Prostate gland (tissue), 2 donors: ENCODE data around the gene DAB1. TPM values are rescaled to one million over a fixed set of nuclear protein-coding genes. Genes with fewer than 3 reads are reported as not detected.

ENCODE experiments used
- DNase-seq: peaks from one replicate; pipeline ENCODE4 v3.0.0-alpha.2; 2019; ENCODE audit warnings: low spot score
- H3K27ac ChIP-seq, 2 donors: fragments of 200-600 bp; sonication (generic); 2 replicates each; pipeline ENCODE4 v1.5.1; 2017 to 2019
- H3K27me3 ChIP-seq: fragments of 200-600 bp; sonication (generic); replicated peaks from 2 replicates; pipeline ENCODE4 v1.5.1; 2019; ENCODE audit not compliant: insufficient read depth
- H3K36me3 ChIP-seq, 2 donors: fragments of 200-600 bp; sonication (generic); 1 replicate in 1 of 2; 2 replicates in 1 of 2; pipeline versions ENCODE4 v1.5.1 to v1.8.1; 2017 to 2019
- H3K4me1 ChIP-seq: fragments of 200-600 bp; sonication (generic); replicated peaks from 2 replicates; pipeline ENCODE4 v1.5.1; 2019
- H3K4me3 ChIP-seq, 2 donors: fragments of 200-600 bp; sonication (generic); 2 replicates each; pipeline ENCODE4 v1.5.1; 2017 to 2019
- H3K9me3 ChIP-seq: fragments of 200-600 bp; sonication (generic); 2 replicates; pipeline ENCODE4 v1.5.1; 2017
- POLR2A ChIP-seq: fragments of 450-650 bp; IDR thresholded peaks from one replicate; pipeline ENCODE4 v1.6.1; 2016; ENCODE audit warnings: antibody characterized with exemption, mild to moderate bottlenecking
- POLR2AphosphoS5 ChIP-seq: sonication (generic); formaldehyde crosslinking; IDR thresholded peaks from one replicate; pipeline ENCODE4 v1.6.1; 2017; ENCODE audit warnings: antibody characterized with exemption
- WGBS: methylation state at CpG from one replicate; pipeline ENCODE4 v1.1.5; 2018; 5-methylcytosine and 5-hydroxymethylcytosine counted together
- intact Hi-C: fragments of 100-400 bp; cut with DNase I; formaldehyde crosslinking; loops from one replicate; pipeline ENCODE4 v1.14.2; 2022
- total RNA-seq, 2 donors: library from RNA; depleted of rRNA; stranded (reverse); fragments of >200 nt; gene quantifications; one replicate each; pipeline ENCODE4 v1.1.0, GENCODE V29; 2016
- TF ChIP-seq, protein P1 (sequence below), 4 experiments: fragments of 200-600 bp in 2 of 4; fragments of 450-650 bp in 2 of 4; sonication (generic) in 2 of 4; IDR thresholded peaks; 1 replicate in 3 of 4; 2 replicates in 1 of 4; pipeline ENCODE4 v1.5.1; 2016 to 2019; ENCODE audit warnings: antibody characterized with exemption in 4 of 4, mild to moderate bottlenecking in 2 of 4, moderate library complexity in 2 of 4

DAB1 gene
- total RNA-seq, 2 donors from 2014 or later: 0.64 to 3.6 TPM

DNA sequence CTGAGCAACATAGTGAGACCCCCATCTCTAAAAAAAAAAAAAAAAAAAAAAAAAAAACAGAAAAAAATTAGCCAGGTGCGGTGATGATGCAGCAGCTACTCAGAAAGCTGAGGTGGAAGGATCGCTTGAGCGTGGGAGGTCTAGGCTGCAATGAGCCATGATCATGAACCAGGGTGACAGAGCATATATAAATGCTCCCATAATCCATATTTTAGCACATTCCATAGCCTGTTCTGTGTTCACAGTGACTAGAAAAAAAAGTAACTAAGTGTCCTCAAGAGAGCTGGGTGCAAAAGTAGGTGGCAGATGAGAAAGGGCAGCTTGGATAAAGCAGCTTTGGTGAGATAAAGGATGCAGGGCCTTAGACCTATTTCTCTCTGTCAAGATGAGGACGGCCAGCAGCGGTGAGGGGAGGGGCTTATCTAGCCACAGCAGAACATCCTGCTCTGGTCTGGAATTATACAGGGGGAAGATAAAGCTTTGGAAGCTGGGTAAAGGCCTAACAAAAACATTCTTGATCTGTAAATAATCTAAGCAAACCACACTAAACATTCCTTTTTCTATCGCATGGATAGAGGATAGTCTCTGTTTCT is 205.3 kb downstream of the DAB1 start:
- Histone ChIP-seq H3K4me1 (no peaks in the 10 kb centered on the region), H3K27ac (no peak overlapping the region), H3K36me3 (no peaks in the 10 kb centered on the region), H3K4me3 (no peak overlapping the region), H3K9me3 (no peaks in the 10 kb centered on the region), H3K27me3 (no peaks in the 10 kb centered on the region)
- no peak for DNase-seq
- TF ChIP-seq POLR2AphosphoS5 (no peak), POLR2A (no peak)
- TF ChIP-seq, protein P1, sequence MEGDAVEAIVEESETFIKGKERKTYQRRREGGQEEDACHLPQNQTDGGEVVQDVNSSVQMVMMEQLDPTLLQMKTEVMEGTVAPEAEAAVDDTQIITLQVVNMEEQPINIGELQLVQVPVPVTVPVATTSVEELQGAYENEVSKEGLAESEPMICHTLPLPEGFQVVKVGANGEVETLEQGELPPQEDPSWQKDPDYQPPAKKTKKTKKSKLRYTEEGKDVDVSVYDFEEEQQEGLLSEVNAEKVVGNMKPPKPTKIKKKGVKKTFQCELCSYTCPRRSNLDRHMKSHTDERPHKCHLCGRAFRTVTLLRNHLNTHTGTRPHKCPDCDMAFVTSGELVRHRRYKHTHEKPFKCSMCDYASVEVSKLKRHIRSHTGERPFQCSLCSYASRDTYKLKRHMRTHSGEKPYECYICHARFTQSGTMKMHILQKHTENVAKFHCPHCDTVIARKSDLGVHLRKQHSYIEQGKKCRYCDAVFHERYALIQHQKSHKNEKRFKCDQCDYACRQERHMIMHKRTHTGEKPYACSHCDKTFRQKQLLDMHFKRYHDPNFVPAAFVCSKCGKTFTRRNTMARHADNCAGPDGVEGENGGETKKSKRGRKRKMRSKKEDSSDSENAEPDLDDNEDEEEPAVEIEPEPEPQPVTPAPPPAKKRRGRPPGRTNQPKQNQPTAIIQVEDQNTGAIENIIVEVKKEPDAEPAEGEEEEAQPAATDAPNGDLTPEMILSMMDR (IDR thresholded peaks at IDR 0.05): no peak
- intact Hi-C loops: no loop called here
- 73% methylated on average over 6 of the region's 6 CpGs for WGBS

DNA sequence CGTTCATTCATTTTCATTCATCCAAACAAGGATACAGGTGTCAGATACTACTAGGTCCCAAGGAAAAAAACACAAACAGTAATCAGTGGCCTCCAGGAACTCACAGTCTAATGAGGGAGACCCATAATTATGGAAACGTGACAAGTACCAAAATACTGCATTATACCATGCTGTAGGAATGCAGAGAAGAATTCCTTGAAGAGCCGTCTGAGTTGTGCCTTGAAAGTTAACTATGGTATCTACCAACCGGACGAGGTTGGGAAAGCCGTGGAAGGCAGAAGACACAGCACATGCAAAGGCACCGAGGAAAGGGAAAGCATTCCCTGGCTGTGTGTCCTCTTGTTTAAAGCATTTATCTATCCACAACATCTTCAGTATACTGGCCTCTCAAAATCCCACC is 206.0 kb downstream of the DAB1 start:
- no peak for DNase-seq
- H3K27ac ChIP-seq: no peak overlapping the region
- TF ChIP-seq POLR2AphosphoS5: no peak
- TF ChIP-seq, protein P1 (IDR thresholded peaks at IDR 0.05): no peak
- no peak for TF ChIP-seq POLR2A
- H3K36me3 ChIP-seq: no peaks in the 10 kb centered on the region
- H3K27me3 ChIP-seq: no peaks in the 10 kb centered on the region
- no peak overlapping the region for H3K4me3 ChIP-seq
- no peaks in the 10 kb centered on the region for H3K9me3 ChIP-seq
- no peaks in the 10 kb centered on the region for H3K4me1 ChIP-seq
- intact Hi-C loops: no loop called here
- 88% methylated on average over 7 of the region's 7 CpGs for WGBS

- no peaks in the 10 kb centered on the region for H3K9me3 ChIP-seq
- TF ChIP-seq POLR2AphosphoS5: no peak
- TF ChIP-seq, protein P1 (IDR thresholded peaks at IDR 0.05): no peak
- TF ChIP-seq POLR2A: no peak
- 50% methylated on average over 5 of the region's 5 CpGs for WGBS
- DNase-seq: no peak
- no peaks in the 10 kb centered on the region for H3K36me3 ChIP-seq
- H3K27ac ChIP-seq: no peak overlapping the region
- H3K4me3 ChIP-seq: no peak overlapping the region
- intact Hi-C loops: no loop called here
- H3K4me1 ChIP-seq: no peaks in the 10 kb centered on the region
- H3K27me3 ChIP-seq: no peaks in the 10 kb centered on the region
Measured at GRCh38 chr1:57214951-57215575, 208.8 kb downstream of the DAB1 start.

GRCh38 chr1:57210881-57211280 is 213.0 kb downstream of the DAB1 start:
- WGBS: 86% methylated on average over 2 of the region's 2 CpGs
- Histone ChIP-seq H3K36me3 (no peaks in the 10 kb centered on the region), H3K9me3 (no peaks in the 10 kb centered on the region), H3K4me3 (no peak overlapping the region), H3K27ac (no peak overlapping the region), H3K27me3 (no peaks in the 10 kb centered on the region), H3K4me1 (no peaks in the 10 kb centered on the region)
- DNase-seq: no peak
- TF ChIP-seq, protein P1 (IDR thresholded peaks at IDR 0.05): no peak
- TF ChIP-seq POLR2A (no peak), POLR2AphosphoS5 (no peak)
- intact Hi-C loops: no loop called here

DNA sequence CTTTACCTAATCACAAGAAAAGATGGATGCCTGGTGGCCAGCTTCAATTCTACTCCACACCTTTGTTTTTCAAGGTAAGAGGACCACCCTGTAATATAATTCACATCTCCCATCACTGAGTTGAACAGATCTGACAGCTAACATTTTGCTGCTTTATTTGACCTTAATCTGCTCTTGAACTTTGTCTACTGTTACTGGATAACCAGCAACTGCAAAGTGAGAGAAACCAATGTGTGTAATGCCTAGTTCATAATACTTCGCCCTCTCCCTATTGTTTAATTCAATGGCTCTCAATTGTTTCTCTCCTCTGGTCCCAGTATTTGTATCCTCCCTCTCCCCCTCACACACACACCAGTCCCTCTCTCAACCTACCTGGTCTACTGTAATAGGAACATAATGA is 214.4 kb downstream of the DAB1 start:
- H3K4me3 ChIP-seq: no peak overlapping the region
- intact Hi-C loops: no loop called here
- DNase-seq: no peak
- no peaks in the 10 kb centered on the region for H3K9me3 ChIP-seq
- no peak overlapping the region for H3K27ac ChIP-seq
- TF ChIP-seq POLR2AphosphoS5 (no peak), POLR2A (no peak)
- TF ChIP-seq, protein P1 (IDR thresholded peaks at IDR 0.05): no peak
- H3K36me3 ChIP-seq: no peaks in the 10 kb centered on the region
- no peaks in the 10 kb centered on the region for H3K4me1 ChIP-seq
- WGBS: 100% methylated on average over 1 of the region's 1 CpG
- H3K27me3 ChIP-seq: no peaks in the 10 kb centered on the region
